ENCODE data around the gene RANGRF.

DNA sequence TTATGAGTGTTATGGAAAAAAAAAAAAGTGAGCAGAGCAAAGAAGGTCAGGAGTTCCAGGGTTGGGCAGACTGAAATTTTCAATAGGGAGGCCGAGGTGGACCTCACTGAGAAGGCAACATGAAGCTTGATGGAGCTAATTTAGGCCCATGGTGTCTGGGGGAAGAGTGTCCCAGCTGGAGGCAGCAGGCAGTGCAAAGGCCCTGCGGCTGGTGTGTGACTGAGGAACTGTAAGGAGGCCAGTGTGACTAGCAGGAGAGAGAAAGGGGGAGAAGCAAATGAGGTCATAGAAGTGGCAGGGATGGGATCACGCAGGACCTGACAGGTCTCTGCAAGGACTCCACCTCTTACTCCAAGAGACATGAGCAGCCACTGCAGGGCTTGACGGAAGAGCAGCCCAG is 31.8 kb downstream of the RANGRF start:
- TF ChIP-seq, protein P1, sequence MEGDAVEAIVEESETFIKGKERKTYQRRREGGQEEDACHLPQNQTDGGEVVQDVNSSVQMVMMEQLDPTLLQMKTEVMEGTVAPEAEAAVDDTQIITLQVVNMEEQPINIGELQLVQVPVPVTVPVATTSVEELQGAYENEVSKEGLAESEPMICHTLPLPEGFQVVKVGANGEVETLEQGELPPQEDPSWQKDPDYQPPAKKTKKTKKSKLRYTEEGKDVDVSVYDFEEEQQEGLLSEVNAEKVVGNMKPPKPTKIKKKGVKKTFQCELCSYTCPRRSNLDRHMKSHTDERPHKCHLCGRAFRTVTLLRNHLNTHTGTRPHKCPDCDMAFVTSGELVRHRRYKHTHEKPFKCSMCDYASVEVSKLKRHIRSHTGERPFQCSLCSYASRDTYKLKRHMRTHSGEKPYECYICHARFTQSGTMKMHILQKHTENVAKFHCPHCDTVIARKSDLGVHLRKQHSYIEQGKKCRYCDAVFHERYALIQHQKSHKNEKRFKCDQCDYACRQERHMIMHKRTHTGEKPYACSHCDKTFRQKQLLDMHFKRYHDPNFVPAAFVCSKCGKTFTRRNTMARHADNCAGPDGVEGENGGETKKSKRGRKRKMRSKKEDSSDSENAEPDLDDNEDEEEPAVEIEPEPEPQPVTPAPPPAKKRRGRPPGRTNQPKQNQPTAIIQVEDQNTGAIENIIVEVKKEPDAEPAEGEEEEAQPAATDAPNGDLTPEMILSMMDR (IDR thresholded peaks at IDR 0.05): no peak
- TF ChIP-seq POLR2A (IDR thresholded peaks at IDR 0.05): no peak
